NCI-H2029 treated with DMSO at 0.1 percent for 48 hours (cell line): ENCODE results near the gene PLXNB3.
"Not testable (repeated sequence)": the region's sequence is repeated elsewhere in the genome, so short reads cannot be mapped to it uniquely, and the experiment has no call there.

ENCODE experiments used
- DNase-seq: peaks from one replicate; lab custom pipeline; 2025; lab: John Stamatoyannopoulos, UW

PLXNB3 gene

DNA sequence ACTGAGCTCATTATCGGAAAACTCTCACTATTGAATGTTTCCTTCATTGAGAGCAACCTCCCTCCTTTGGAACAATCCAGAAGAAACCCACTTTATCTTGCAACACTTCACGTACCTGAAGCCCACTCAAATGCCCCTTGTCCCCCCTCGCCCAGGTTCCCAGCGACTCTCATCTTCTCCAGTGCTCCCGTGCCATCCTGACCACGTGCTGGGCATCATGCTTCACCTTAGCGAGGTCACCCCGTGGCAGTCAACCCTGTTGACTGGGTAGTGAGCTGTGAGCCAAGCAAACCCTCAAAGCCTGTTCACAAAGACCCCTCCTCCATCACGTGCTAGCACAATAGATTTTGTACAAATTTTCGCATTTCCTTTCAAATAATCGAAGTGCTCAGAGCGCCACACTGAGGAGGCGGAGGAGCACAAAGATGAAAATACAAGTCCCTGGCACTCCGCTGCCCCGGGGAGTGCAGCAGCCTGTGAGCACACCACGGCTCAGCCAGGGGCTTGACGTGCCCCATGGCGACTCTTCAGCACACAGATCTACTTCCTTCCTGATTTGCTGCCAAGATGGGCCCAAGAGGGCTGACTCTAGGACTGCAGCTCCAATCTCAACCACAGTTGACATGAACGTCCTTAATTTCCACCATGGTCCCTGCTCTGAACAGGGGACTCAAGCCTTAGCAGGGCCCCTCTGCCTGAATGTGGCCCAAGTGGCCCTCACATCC is 50.7 kb downstream of the PLXNB3 start:
- DNase-seq, result no peak

DNA sequence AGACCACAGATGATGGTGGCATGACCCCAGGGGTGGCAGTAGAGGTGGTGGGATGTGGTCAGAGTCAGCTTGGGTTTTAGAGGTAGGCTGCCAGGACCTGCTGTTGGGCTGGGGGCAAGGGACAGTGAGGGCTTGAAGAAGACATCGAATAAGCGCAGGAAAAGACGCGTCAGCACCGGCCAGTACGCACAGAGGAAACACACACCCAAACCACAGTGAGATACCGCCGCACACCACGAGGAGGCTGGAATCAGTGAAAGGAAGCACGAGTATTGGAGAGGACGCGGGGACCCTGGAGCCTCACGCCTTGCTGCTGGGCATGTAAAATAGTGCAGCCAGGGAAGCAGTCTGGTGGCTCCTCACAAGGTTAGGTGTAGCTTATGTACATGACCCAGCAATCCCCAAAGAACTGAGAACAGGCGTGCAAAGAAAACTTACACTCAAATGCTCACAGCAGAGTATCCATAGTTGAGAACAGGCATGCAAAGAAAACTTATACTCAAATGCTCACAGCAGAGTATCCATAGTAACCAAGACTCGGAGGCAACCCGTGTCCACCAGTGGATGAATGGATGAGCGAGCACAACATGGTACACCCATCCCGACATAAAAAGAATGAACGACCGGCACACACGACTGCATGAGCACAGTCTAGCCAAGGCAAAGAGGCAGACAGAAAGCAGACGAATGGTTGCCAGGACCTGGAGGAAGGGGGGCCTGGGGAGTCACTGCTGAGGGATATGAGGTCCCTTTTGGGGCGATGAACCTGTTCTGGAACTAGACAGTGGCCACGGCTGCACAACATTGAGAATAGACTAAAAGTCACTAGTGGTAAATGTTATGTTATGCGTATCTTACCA is 53.0 kb downstream of the PLXNB3 start:
- DNase-seq, result no peak

DNA sequence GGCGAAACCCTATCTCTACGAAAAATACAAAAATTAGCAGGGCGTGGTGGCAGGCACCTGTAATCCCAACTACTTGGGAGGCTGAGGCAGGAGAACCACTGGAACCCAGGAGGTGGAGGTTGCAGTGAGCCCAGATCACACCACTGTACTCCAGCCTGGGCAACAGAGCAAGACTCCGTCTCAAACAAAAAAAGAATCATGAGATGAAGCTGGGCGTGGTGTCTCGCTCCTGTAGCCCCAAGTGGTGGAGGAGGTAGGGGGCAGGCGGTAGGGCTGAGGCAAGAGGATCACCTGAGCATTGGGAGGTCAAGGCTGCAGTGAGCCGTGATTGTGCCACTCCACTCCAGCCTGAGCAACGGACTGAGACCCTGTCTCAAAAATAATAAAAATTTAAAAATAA is 54.0 kb downstream of the PLXNB3 start:
- not testable (repeated sequence) for DNase-seq

DNA sequence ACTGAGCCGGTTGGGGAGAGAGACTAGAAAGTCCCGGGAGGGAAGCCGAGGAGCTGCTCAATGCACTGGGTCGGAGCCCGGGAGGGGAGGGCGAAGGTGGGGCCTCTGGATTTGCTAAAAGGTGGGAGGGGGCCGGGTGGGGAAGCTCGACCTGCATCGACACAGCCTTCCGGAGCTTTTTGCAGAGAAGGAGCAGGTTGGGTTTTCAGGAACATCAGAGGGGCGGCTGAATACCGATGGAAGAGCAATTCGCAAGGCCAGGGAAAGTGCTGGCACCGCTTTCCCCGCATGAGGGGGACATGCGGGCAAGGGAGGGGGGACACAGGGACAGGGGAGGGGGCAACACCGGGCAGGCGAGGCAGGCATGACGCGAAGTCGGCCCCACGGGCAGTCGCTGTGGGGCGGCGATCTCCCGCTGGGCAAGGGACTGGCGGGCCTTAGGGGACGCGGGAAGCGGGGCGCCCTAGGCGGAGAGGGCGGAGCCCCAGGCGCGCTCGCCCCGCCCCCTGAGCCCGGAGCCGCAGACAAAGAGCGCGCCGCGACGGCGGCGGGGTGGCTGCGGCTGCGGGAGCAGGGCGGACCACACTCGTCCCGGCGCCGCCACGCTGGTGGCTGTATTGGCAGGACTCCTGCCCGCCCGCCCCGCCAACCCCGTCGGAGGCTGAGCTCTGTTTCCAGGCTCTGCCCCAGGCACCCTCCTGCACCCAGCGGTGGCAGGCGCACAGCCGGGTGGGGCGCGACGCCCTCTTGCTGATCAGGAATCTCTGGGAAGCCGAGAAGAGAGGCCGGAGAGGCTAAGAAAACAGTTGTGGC is 54.7 kb downstream of the PLXNB3 start:
- no peak for DNase-seq

DNA sequence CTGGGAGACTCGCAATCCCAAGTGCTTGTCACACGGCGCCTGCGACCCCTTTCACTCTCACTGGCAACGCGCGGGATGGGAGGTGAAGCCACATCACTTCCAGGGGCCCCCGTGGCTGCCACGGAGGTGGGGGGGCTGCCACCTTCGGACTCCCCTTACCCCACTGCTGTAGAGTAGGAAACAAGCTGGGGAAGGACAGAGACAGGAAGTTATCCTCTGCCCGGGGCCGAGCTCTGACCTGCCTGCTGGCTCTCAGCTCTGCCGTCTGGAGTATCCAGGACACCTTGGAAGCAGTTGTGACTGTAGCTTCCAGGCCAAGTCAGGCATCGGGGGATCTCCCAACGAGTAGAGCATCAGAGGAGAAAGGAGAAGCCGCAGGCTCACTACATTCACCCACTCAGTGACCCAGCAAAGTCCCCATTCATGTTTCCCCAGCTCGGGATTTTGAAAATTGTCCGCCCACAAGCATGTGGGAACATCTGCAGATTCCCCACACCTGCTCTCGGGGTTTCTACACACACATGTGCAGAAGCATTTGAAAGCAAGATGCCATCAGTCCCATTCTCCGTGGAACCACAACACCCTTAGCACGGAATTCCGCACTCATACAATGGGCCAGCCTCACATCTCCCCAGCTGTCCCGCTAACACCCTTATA is 55.5 kb downstream of the PLXNB3 start:
- DNase-seq, result no peak

DNA sequence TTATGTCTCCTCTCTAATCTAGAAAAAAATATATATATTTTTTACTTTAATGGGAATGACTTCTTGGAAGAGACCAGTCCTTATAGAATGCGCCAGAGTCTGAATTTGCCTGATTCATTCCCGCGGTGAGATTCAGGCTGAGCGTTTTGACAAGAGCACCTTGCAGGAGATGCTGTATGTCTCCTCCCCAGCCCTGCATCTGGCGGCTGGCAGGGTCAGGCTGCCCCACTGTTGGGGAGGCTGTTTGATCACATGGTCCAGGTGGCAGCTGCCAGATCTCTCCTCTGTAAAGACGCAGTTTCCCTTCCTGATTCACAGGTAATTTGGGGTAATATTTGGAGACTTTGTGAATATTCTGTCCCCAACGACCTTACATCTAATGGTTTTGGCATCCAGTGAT is 56.6 kb downstream of the PLXNB3 start:
- DNase-seq, result no peak

DNA sequence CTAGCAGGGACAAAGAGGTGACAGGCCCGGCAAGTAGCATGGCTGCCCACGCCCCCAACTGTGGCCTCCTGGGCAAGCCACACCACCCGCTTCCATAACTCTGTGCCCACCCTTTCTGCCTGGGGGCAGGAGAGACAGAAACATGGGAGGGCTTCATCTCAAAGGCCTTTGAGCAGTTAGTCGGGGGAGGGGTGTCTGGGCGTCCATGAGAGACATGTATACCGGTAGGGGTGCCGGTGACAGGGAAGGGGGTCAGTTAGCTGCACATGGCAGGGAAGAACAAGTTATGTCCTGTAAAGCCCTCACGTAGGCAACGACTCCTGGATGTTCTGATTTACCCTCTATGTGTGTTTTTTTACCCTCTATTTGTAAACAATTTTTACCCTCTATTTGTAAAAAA is 57.0 kb downstream of the PLXNB3 start:
- no peak for DNase-seq

DNA sequence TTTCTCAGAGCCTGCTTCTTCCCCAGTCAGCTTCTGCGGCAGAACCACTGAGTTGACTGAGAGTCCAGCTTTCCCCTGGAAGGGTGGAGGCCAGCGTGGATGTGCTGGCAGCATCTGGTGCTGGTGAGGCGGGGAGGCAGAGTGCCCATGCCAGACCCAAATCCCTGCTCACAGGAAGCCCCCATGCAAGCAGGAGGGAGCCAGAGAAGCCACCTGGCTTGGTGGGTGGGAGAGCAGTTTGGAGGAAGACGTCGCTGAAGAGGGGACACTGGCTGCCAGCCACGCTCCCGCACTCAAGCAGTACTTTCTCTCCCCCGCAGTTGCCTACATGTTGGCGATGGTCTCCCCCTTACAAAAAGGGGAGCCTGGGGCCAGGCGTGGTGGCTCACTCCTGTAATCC is 60.3 kb downstream of the PLXNB3 start:
- no peak for DNase-seq

DNA sequence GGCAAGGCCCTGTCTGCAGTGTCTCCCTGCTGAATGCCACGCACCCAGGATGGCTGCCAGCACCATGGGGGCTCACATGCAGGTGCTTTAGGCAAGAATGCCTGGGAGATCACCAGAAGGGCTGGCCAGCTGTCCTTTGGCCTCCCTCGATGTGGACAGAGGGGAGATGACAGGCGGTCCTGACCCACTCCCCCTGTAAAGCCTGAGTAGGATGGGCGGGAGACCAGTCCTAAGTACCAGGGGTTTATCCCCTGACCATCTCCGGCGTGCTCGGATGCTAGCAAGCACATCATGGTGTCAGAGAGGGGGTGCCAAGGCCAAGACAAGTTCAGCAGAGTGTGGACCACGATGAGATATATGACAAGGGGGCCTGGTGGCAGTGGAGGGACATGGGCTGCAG is 61.0 kb downstream of the PLXNB3 start:
- no peak for DNase-seq
